HG03135 (cell line): ENCODE measurements around the gene PXDN.

Experiments used
- ATAC-seq: cut with Tn5 transposase; IDR thresholded peaks from one replicate; pipeline ENCODE4 v1.9.1; 2021; ENCODE audit warnings: mild to moderate bottlenecking, moderate library complexity; ENCODE audit not compliant: unreplicated experiment

The PXDN gene

GRCh38 chr2:1670636-1671035 lies 73.7 kb downstream of the PXDN start:
- no peak for ATAC-seq

- ATAC-seq = no peak
Observed at GRCh38 chr2:1665761-1666505, 78.4 kb downstream of the PXDN start.

- no peak for ATAC-seq
Observed at GRCh38 chr2:1664698-1665097, 79.6 kb downstream of the PXDN start.

- ATAC-seq = no peak
Observed at GRCh38 chr2:1664076-1664605, 80.2 kb downstream of the PXDN start.

- no peak for ATAC-seq
Observed at GRCh38 chr2:1663621-1664020, 80.7 kb downstream of the PXDN start.

- no peak for ATAC-seq
Observed at GRCh38 chr2:1662606-1663180, 81.6 kb downstream of the PXDN start.

- ATAC-seq = no peak
Observed at GRCh38 chr2:1661891-1662605, 82.3 kb downstream of the PXDN start.

GRCh38 chr2:1660656-1661640 lies 83.4 kb downstream of the PXDN start:
- ATAC-seq = no peak

- ATAC-seq = no peak
Observed at GRCh38 chr2:1659951-1660565, 84.3 kb downstream of the PXDN start.

- no peak for ATAC-seq
Observed at GRCh38 chr2:1658394-1659151, 85.7 kb downstream of the PXDN start.

GRCh38 chr2:1656961-1657841 lies 87.1 kb downstream of the PXDN start:
- ATAC-seq = no peak

- ATAC-seq = no peak
Observed at GRCh38 chr2:1656326-1656960, 87.9 kb downstream of the PXDN start.

- no peak for ATAC-seq
Observed at GRCh38 chr2:1655461-1655860, 88.9 kb downstream of the PXDN start.

- ATAC-seq = no peak
Observed at GRCh38 chr2:1654696-1655374, 89.5 kb downstream of the PXDN start.

GRCh38 chr2:1653956-1654695 lies 90.2 kb downstream of the PXDN start:
- no peak for ATAC-seq

GRCh38 chr2:1652034-1652790 lies 92.1 kb downstream of the PXDN start:
- no peak for ATAC-seq
